Activated T-cell treated with anti-CD3 and anti-CD28 coated beads, Interleukin-2, amount 50 U/mL, for 1 hour (primary cell): ENCODE measurements around the gene CFHR5.
"Not testable (repeated sequence)": the region's sequence is repeated elsewhere in the genome, so short reads cannot be mapped to it uniquely, and the experiment has no call there.

Experiments used
- DNase-seq: peaks from one replicate; pipeline ENCODE4 v3.0.0-alpha.2; 2020

CFHR5 gene

GRCh38 chr1:197024460-197024859 is 47.1 kb downstream of the CFHR5 start:
- DNase-seq: no peak

GRCh38 chr1:197027359-197027758 is 50.0 kb downstream of the CFHR5 start:
- DNase-seq: no peak

GRCh38 chr1:197029749-197030148 is 52.4 kb downstream of the CFHR5 start:
- no peak for DNase-seq

DNA sequence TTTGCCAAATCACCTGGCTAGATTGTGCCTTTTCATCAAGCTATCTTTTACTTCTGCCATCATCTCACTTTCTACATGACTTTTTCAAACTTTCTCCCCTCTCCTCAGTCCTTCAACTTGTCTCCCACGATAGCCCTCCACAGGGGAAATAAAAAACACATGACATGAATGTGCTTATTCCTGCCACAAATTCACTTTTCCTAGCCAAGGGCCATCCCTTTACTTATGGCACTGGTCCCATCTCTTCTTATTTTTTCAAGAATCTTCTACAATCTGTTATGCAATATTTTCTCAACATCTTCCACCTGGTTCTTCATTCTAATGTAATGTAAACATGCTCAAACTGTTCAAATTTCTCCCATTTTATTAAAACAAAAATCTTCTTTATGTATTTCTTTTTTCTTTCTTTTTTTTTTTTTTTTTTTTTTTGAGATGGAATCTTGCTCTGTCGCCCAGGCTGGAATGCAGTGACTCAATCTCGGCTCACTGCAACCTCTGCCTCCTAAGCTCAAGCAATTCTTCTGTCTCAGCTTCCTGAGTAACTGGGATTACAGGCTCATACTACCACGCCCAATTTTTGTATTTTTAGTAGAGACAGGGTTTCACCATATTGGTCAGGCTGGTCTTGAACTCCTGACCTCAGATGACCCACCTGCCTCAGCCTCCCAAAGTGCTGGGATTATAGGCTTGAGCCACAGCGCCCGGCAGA is 57.4 kb downstream of the CFHR5 start:
- DNase-seq: not testable (repeated sequence)

- no peak for DNase-seq
These were observed 59.5 kb downstream of the CFHR5 start for GRCh38 chr1:197036861-197037260.

DNA sequence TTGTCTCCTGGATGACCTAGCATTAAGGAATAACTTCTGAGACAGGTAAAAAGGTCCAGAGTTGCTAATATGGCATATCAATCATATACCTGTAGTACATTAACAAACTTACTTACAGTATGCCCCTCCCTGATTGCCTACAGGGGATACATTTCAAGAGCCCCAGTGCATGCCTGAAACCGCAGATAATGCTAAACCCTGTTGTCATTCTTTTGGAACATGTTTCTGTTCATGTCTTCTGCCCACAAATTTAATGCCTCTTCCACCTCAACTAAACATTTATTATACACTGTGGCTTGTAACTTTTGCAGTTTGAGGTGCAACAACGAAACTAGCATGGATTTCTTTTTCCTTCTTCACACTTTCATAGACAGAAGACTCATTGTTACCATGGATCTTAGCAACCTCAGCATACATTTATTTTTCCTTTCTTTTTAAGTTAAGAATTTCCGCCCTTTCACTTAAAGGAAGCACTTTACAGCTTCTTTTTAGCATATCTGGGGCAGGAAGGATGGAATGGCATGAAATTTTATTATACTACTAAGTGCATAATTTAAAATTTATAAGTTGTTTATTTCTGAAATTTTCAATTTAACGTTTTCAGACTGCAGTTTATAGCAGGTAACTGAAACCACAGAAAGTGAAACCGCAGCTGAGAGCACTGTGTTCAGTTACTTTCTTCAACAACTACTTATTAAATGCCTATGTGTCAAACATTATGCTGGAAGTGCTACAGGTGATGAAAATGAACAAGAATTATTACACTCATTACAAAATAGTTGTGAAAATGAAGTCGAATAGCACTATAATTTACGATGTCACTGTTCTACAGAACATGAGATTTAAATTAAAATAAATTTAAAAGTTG is 64.4 kb downstream of the CFHR5 start:
- no peak for DNase-seq

DNA sequence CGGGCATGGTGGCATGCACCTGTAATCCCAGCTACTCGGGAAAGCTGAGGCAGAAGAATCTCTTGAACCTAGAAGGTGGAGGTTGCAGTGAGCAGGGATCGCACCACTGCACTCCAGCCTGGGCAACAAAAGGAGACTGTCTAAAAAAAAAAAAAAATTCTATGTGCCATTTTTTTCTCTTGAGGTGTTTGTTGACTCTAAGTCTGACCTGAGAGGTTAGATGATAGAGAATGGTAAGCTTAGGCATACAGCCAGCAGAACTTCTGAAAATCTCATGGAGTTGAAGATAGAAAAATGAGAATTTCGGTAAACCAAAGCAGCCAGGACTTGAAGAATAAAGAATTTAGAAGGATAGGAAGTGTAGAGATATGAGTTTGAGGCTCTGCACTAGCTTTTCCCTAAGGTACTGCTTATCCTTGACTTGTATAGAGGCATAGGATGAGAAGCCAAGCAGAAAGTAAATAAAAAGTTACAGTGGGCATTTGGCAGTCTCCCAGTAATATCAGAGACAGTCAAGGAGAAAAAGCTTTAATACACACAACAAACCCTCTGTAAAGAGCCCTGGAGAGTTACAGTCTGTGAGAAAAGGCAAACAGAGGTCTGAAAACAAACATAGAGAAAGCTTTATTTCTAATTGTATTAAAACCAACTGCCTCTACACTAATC is 65.5 kb downstream of the CFHR5 start:
- no peak for DNase-seq

DNA sequence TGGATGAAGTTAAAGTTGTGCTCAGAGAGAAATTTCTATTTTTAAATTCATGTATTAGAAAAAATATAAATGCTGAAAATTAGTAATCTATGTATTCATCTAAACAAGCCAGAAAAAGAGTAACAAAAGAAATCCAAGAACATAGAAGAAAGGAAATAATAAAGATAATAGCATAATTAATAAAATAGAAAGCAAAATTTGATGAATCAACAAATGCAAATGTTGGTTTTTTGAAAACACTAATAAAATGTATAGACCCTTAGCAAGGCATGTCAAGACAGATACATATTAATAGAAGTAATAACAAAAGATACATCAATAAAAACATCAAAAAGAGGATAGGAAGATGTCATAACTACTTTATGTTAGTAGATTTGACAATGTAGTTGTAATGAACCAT is 71.7 kb downstream of the CFHR5 start:
- no peak for DNase-seq
